Occipital lobe (tissue), 2 donors: ENCODE measurements around the gene PLCB2. TPM values are rescaled to one million over a fixed set of nuclear protein-coding genes. Genes with fewer than 3 reads are reported as not detected.

Experiments
- DNase-seq: peaks from one replicate; lab custom pipeline; 2025; lab: John Stamatoyannopoulos, UW
- total RNA-seq: library from RNA; depleted of rRNA; stranded (reverse); fragments of >200 nt; gene quantifications from one replicate; pipeline ENCODE4 v1.2.3, GENCODE V29; 2014

Gene PLCB2
- total RNA-seq, 1 donor from 2014 or later: 3.3 TPM

DNA sequence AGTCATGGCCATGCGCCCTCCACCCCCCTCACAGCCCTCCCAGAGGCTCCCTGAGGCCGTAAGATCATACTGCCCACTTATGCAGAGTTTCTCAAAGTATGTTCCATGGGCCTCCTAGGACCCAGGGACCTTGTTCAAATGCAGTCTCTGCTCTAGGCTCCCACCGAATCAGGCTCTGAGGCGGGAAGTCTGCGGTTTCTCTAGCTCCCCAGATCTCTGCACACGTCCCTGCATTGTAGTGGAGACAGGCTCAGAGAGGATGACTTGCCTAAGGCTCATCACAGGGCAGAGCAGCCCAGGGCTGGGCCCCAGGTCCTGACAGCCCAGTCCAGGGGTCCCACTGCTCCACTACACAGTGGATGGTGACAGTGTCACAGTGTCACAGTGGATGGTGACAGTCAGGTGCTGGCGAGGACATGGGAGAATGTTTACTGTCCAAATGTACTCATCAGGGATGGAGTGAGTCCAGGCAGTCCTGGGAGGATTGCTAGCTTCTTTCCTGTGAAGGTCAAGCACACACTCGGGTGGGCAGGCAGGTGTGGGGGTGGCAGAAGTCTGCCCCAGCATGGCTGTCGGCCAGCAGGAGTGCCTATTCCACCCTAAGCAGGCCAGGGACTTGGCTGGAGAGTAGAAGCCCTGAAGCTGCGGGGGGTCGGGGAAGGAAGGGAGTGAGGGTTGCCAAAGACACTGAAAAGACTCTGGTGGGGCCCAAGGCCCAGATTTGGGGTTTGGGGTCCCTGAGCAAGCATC is 37.3 kb downstream of the PLCB2 start:
- no peak for DNase-seq

DNA sequence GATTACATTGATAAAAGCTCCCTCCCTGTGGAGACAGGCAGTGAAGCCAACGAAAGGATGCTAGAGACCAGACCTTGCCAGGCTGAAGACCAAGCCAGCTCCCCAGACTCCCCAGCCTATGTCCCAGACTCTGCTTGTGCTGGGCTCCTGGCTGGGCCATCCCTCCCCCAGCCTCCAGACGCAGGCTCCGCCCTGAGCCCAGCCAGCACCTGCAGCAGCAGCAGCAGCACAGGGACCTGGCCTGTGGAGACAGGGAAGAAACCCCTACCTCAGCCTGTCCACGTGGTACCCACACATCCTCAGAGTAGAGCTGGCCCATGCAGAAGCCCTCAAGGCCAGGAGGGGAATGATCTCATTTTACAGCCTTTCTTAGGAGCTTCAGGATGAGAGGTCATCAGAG is 38.1 kb downstream of the PLCB2 start:
- DNase-seq: no peak

DNA sequence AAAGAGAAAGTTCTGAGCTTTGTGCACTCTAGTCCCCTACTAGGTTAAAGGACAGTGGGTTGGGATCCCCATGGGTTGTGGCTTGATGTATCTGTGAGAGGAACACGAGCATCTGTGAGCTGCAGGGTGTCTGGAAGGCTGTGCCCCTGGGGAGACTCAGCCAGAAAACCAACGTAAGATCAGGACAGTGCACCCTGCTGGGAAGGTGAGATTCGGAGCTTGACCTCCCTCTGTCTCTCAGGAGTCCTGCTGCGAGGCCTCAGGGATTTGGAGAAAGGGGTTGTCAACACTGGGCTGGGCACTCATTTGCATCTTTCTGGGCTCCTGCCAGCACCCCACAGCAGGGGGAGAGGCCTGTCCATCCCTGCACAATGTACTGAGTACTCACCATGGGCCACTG is 40.1 kb downstream of the PLCB2 start:
- DNase-seq: no peak

DNA sequence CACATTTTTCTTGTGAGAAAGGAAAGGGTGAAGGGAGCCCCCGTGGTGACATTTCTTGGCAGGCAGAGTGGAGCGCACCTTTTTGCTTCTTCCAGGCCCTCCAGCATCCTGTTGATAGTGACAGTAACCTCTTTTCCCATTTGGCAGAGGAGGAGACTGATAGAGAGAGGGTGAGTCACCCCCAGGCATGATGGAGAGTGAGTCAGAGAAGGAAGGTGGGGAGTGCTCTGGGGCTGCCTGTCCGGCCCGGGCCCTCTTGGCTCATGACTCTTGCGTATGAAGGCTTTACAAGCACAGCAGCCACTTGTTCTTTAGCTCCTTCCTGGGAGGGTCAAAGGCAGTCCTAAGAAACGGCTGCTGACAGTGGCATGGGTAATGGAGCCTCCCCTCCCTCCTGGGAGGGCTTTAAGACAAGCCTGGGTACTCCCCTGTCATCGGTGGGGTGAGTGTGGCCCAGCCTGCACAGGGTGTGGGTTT is 40.9 kb downstream of the PLCB2 start:
- DNase-seq: no peak

DNA sequence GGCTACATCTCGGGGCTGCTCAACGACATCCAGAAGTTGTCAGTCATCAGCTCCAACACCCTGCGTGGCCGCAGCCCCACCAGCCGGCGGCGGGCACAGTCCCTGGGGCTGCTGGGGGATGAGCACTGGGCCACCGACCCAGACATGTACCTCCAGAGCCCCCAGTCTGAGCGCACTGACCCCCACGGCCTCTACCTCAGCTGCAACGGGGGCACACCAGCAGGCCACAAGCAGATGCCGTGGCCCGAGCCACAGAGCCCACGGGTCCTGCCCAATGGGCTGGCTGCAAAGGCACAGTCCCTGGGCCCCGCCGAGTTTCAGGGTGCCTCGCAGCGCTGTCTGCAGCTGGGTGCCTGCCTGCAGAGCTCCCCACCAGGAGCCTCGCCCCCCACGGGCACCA is 41.9 kb downstream of the PLCB2 start:
- DNase-seq: no peak

DNA sequence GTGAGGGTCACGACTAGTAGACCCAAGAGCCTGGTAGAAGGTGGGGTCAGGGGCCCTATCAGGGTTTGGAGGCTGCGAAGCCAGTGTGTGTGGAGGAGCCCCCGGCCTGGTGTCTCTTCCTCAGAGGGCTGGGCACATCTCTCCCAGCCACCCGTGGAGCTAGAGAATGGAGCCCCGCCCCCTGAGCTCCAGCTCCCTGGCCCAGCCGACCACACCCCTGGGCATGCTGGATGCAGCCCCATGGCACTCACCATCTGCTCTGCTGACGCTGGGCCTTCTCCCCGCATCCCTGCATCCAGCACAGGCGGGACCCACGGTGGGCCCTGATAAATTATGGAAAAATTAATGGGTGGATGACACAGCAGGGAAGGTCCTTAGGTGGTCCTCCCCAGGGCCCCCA is 42.4 kb downstream of the PLCB2 start:
- no peak for DNase-seq

DNA sequence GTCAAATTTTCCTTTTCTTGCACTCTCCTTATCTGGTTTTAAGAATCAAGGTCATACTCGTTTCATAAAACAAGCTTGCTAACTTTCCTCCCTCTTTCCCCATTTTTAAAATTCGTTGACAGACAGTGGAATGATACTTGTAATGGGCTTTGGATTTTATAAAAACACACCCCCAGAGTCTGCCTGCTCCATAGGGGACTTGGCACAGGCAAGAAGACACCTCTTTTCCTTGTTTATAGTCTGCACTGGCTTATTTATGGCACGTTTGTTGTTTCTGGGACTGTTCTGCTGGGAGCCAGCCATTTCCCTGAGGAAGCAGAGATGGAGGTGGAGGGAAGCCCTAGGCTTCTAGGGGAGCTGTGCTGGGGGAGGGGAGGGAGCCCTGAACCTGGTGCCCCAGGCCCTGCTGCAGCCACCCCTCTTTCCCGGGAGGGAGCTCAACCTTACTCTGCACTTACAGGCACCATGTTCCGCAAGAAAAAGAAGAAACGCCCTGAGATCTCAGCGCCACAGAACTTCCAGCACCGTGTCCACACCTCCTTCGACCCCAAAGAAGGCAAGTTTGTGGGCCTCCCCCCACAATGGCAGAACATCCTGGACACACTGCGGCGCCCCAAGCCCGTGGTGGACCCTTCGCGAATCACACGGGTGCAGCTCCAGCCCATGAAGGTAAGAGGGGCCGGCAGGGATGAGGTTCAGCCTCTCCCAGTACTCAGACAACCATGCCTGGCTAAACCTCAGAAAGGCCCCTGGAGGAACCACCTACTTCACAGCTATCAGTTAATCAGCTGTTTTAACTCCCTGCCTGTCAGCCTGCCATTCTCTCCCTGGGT is 43.2 kb downstream of the PLCB2 start:
- no peak for DNase-seq

DNA sequence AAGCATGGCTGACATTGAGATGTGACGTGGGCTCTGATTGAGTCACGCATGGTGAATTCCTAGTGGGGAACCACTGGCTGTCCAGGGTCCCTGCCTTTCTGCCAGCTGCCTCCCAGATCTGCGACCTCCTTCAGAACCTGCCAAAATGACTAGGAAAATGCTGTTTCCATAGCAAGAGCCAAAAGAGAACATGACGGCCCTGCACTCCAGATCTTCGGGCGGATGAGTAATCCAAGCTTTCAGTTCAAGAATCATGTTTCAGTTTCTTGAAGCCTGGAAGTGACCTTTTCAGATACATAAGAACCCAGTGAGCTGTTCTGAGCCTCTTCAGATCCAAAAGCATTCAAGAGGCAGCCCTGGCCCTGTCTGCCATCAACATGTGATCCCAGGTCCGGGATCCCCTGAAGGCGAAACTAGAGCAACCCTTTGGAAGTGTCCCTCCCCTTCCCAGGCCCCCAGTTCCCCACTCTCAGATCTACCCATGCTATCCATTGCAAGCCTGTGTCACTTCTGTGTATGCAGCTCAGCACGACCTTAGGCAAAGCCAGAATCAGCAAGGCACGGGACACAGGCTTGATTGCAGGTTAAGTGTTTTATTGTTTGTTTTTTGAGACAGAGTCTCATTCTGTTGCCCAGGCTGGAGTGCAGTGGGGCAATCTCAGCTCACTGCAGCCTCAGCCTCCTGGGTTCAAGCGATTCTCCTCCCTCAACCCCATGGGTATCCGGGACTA is 44.5 kb downstream of the PLCB2 start:
- DNase-seq: no peak

DNA sequence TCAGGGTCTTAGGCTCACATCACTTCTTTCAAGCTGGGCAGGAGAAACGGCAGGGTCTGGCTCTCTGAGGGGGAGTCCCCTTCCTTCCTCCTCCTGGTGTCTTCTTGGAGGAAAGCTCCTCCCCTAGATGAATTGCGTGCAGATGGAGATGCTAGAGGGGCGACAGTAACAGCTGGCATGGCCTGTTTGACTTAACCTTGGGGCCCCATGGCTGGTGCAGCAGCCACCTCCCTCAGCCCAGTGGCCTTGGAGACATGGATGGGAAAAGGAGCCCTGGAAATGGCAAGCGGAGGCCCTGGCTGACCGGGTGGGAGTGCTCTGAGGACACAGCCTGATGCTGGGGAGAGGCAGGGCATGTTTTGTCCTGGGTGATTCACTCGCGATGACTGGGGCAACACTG is 48.7 kb downstream of the PLCB2 start:
- DNase-seq: no peak

DNA sequence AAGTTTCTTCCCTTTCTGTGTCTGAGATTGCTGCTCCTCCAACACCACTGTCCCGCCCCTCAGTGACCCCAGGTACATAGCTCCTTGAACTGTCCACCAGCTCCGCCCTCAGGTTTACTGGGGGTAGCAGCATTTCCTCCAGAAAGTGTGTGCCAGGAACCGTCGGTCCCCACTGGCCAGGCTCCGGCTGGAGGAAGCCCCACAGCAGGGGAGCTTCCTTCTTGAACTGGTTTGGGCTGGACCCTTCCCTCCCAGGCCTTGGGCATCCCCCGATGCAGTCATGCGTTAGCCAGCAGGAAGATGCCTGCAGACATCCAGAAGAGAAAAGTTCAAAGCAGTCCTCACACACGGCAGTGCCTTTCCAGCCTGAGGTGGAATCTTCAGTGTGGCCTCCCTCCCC is 49.2 kb downstream of the PLCB2 start:
- DNase-seq: no peak

DNA sequence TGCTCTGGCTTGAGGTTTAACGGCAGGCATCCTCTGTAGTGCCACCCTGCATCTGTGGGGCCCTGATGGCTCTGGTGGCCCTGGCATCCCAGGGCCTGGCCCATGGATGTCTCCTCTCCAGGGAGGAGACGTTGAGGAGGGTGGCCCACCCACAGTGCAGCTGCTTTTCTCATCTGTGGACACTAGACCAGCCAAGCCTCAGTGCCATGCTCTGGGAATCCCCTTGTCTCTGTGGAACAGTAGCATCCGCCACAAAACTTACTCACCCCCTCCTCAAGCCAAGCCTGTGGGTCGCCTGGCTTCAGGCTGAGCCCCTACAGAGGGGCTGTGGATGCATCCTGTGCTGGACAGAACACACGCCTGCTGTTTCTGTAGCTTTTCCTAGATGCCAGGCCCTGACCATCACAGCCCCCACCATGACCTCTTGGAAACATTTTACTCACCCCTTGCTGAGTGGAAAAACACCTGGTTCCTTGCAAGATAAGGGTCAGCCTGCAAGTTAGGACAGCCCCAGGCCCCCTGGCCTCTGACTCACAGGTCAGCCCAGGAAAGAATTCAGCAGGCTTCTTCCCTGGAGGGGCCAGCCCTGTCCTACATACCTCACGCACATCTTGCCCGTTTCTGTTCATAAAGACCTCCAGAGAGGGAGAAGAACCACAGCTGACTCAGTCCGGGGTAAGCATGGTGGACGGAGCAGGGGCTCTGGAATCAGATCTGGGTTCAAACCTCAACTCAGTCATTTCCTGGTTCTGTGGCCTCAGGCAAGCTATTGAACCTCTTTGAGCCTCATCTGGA is 49.9 kb downstream of the PLCB2 start:
- no peak for DNase-seq

DNA sequence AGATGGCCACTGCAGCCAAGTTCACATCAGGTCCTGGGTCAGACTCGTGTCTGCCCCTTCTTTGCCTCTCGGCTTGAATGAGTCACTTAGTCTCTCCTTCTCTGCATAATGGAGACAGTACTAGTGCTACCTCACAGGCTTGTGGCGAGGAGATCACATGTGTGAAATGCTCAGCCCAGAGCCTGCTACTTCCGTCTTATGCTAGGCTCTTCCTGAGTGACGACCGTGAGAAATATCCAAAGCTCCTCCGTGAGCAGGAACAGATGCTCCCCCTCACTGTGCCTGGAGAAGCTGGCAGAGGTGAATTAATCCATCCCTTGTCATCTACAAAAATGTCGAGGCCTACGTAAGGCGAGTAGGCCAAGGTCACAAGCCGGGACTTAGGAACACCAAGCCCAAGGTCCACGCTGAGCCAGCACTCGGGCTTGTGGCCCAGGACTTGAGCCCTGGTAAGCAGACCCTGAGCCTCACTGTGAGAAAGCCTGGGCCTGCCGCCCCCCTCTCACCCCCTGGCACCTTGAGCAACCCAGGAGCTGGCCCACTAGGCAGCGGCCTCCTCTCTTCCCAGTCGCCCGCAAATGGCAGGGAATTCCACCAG is 51.0 kb downstream of the PLCB2 start:
- DNase-seq: no peak

DNA sequence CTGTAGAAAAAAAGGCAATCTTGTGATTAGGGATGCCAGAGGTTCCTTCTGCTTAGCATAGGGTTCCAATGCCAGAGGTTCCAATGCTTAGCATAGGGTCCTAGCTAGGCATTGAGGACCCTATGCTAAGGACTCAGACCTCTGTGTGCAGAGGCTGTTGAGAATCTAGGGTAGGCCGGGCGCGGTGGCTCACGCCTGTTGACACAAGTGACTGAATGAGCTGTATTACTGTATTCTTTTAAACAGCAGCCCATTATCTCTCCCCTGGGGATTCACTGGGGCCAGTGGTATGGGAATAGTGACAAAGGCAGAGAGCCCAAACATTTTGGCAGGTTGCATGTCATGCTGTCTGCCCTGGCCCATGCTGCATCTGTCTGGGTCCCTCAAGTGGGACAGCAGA is 52.7 kb downstream of the PLCB2 start:
- no peak for DNase-seq

DNA sequence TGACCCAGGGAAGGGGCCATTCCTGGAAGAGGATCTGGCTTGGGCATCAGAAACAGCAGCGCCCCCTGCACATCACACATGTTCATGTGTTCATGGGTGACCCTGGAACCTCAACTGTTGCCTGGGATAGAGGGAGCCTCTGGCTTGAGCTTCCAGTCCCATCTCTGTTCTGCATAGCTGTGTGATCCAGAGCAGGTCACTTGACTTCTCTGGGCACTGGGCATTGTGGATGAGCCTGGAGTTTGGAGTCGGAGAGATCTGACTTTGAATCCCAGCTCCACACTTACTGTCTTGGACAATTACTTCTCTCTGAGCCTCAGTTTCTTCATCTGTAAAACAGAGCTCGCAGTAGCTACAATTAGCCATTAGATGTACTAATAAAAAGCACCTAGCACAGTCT is 53.3 kb downstream of the PLCB2 start:
- DNase-seq: no peak

DNA sequence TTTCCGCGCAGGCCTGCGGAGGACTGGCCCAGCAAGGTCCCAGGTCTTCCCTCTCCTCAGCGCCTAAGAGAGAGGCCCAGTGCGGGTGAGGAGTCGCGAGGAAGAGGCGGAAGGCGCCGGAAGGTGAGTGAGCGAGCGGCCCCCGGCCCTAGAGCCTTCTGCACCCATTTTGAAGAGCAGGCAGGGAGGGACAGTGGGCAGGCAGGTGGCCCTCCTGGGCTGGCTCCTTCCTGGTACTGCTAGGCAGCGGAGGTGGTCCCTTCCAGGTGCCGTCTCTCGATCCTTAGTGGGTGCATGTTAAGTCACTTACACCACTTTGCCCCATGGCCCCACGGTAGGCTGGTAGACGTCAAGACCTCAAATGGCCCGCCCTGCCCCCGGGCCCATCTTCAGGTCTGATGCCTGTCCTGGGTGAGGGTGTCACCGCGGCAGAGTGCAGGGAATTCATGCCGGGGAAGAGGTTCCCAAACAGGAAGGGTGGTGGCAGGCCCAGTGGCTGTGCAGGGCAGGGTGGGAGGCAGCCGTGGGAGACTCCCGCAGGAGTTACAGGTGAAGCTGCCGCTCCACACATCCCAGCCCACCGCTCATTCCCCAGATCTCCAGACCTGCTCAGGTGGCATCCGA is 54.5 kb downstream of the PLCB2 start:
- no peak for DNase-seq

DNA sequence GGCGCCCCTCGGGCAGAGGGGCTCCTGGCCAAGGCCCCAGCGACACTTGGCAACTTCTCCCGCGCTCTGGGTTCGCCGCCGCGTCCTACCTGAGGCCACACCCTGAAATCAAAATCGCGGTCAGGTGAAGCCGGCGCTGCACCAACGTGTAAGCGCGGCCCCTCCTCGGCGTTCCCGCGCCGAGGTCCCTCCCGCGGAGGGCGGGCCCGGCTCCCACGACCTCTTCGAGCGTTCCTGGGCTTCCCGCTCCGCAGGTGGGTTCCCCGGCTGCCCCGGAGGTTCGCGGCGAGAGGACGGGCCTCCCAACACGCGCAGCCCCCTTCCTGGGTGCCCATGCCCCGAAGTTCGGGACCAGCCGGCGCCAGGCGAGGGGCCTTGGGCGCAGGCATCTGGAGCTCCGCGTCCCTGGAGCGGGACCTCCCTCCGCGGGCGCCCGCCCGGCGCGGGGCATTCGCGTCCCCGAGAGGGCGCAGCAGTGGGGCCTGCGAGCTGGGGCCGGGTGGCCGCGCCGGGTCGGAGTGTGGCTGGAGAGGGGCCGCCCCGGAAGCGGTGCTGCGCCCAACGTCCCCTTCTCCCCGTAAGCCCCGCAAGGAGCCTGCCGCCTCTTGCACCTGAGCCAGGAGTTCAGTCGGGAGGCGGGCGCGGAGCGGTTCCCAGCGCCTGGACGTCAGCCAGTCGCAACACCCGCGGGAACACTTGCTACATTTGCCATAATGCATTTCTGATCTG is 55.1 kb downstream of the PLCB2 start:
- DNase-seq: peak; percentile 27

DNA sequence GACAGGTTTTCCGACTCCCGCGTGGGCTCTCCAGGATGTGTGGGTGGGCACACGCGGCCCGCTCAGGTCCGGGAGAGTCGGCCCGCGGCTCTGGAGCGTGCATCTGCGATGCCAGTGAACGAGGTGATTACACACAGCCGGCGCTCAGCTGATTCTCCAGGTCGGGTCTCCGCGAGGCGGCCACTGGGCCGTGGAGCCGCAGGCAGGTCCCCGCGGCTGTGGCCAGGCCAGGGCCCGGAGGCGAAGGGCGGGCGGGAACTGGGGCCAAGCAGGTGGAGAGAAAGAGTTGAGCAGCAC is 55.6 kb downstream of the PLCB2 start:
- no peak for DNase-seq

DNA sequence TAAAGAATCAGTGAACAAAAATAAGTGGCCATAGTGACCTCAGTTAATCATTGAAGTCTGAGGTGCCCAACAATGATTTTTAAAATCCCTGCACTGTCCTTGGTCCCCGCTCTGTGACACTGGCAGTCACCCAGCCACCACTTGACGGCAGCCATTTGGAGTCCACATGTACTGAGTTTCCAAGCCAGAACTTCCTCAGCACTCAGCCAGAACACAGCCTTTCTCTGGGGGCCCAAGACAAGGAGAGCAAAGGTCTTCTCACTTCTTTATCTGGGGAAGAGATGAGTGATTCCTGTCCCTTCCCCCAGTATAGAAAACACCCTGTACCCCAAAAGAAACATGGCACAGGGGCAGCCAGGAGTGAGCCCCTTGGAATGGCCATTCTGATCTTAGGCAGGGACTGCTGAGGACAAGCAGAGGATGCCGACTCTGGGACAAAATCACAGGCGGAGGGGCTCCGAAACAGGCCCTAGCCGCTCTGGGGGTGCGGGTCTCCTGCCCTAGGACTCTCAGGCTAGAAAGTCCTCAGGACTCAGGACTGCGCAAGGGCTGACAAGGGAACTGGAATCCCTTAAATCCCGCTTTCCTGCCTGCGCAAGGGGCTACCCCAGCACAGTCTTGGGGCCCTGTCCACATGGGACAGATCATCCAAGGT is 56.1 kb downstream of the PLCB2 start:
- no peak for DNase-seq

DNA sequence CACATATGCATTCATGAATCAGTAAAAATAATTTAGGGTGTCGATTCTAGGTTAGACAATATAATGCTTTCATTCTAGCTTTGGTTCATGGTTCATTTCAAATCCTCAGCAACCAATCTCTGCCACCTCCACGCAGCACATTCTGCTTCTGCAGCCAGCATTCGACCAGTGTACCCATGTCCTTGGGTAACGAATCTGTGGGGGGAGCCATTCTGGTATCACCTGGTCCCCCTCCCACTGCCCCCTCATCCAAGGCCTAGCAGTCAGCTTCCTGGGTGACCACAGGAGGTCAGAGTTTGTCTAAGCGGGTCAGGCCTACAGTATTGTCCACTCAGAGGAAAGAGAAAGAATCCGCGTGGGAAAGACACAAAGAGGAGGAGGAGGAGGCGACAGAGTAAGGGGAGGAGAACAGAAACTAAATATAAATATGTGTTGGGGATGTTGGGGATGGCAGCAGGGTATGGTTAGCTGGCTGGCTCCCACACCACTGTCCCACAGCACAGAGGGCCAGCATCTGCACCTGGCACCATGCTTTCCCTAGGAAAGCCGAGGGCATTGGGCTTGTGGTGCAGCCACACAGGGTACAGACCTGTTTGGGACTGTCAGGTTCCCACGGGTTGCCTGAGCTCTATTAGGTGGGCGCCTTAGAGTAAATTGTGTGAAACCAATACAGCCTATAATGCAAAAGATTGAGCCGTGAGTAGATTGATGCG is 56.8 kb downstream of the PLCB2 start:
- no peak for DNase-seq
